Measurements from ENCODE around the gene MLLT3.

- TF ChIP-seq CTCF (IDR thresholded peaks at IDR 0.05) (no peak), POLR2A (IDR thresholded peaks at IDR 0.05) (no peak)
Observed at GRCh38 chr9:20557285-20557684, 65.0 kb downstream of the MLLT3 start.

Measured in thyroid gland (tissue), 4 donors.